Activated naive CD8-positive, alpha-beta T cell treated with anti-CD3 and anti-CD28 coated beads, Interleukin-2, amount 10 ng/mL, durations not matched to agents 7 days and 5 days (primary cell): ENCODE data around the gene NTN4. TPM values are rescaled to one million over a fixed set of nuclear protein-coding genes. Genes with fewer than 3 reads are reported as not detected.

Source experiments
- ATAC-seq: fragments of 150-1000 bp; cut with Tn5 transposase; one replicate; pipeline ENCODE4 v1.10.0; 2021; ENCODE audit warnings: low read depth, moderate library complexity
- POLR2A ChIA-PET: fragments of 350-600 bp; sonication (Branson Sonifier 250); formaldehyde crosslinking; loops from one replicate; lab custom pipeline; 2021; ENCODE audit warnings: antibody characterized with exemption; lab: Charles Lee
- DNase-seq: peaks from one replicate; pipeline ENCODE4 v3.0.0; 2021
- H3K27ac Mint-ChIP-seq: one replicate; pipeline ENCODE4 v1.8.0; 2022; ENCODE audit warnings: mild to moderate bottlenecking, mixed read lengths
- H3K27me3 Mint-ChIP-seq: one replicate; pipeline ENCODE4 v1.8.0; 2022; ENCODE audit warnings: mild to moderate bottlenecking, moderate library complexity, mixed read lengths
- H3K36me3 Mint-ChIP-seq: one replicate; pipeline ENCODE4 v1.8.0; 2021; ENCODE audit warnings: mild to moderate bottlenecking, mixed read lengths
- H3K4me1 Mint-ChIP-seq: one replicate; pipeline ENCODE4 v1.8.0; 2021; ENCODE audit warnings: mixed read lengths
- H3K4me3 Mint-ChIP-seq: one replicate; pipeline ENCODE4 v1.8.0; 2022; ENCODE audit warnings: mild to moderate bottlenecking, moderate library complexity, mixed read lengths
- H3K9me3 Mint-ChIP-seq: one replicate; pipeline ENCODE4 v1.8.0; 2021; ENCODE audit warnings: mixed read lengths
- total RNA-seq, 2 experiments: library from RNA; stranded (reverse); gene quantifications; one replicate each; pipeline ENCODE4 v1.2.3, GENCODE V29; 2021

NTN4 gene
- total RNA-seq, 2 experiments from 2014 or later, result 0.08 to 0.17 TPM

- H3K9me3 Mint-ChIP-seq, result no peaks in the 10 kb centered on the region
- H3K27ac Mint-ChIP-seq, result no peak overlapping the region
- no peaks in the 10 kb centered on the region for H3K36me3 Mint-ChIP-seq
- POLR2A ChIA-PET, result no interaction called here
- peaks cover 1% of the 10 kb centered on the region for H3K4me1 Mint-ChIP-seq
- H3K4me3 Mint-ChIP-seq, result no peak overlapping the region
- no peak for DNase-seq
- ATAC-seq, result no peak
- H3K27me3 Mint-ChIP-seq, result peaks cover 41% of the 10 kb centered on the region
These were observed 18.6 kb upstream of the NTN4 start for GRCh38 chr12:95809000-95809680.

GRCh38 chr12:95808146-95808545 lies 17.6 kb upstream of the NTN4 start:
- no peak overlapping the region for H3K4me3 Mint-ChIP-seq
- no peaks in the 10 kb centered on the region for H3K36me3 Mint-ChIP-seq
- DNase-seq, result no peak
- POLR2A ChIA-PET, result no interaction called here
- peaks cover 40% of the 10 kb centered on the region for H3K27me3 Mint-ChIP-seq
- H3K9me3 Mint-ChIP-seq, result no peaks in the 10 kb centered on the region
- no peak overlapping the region for H3K27ac Mint-ChIP-seq
- peaks cover 1% of the 10 kb centered on the region for H3K4me1 Mint-ChIP-seq
- ATAC-seq, result no peak

GRCh38 chr12:95805864-95806671 lies 15.5 kb upstream of the NTN4 start:
- DNase-seq (no peak), ATAC-seq (no peak)
- Mint-ChIP-seq H3K4me3 (no peak overlapping the region), H3K9me3 (no peaks in the 10 kb centered on the region), H3K36me3 (no peaks in the 10 kb centered on the region), H3K27me3 (peaks cover 28% of the 10 kb centered on the region), H3K4me1 (peaks cover 1% of the 10 kb centered on the region), H3K27ac (peak overlapping the region; percentile 60)
- POLR2A ChIA-PET, result no interaction called here

GRCh38 chr12:95804291-95804690 lies 13.7 kb upstream of the NTN4 start:
- no peak overlapping the region for H3K4me3 Mint-ChIP-seq
- POLR2A ChIA-PET, result no interaction called here
- no peak overlapping the region for H3K27ac Mint-ChIP-seq
- peaks cover 1% of the 10 kb centered on the region for H3K4me1 Mint-ChIP-seq
- H3K9me3 Mint-ChIP-seq, result no peaks in the 10 kb centered on the region
- H3K36me3 Mint-ChIP-seq, result no peaks in the 10 kb centered on the region
- ATAC-seq (no peak), DNase-seq (no peak)
- H3K27me3 Mint-ChIP-seq, result peaks cover 29% of the 10 kb centered on the region

- H3K36me3 Mint-ChIP-seq, result no peaks in the 10 kb centered on the region
- ATAC-seq, result no peak
- POLR2A ChIA-PET, result no interaction called here
- peaks cover 1% of the 10 kb centered on the region for H3K4me1 Mint-ChIP-seq
- no peak for DNase-seq
- no peaks in the 10 kb centered on the region for H3K9me3 Mint-ChIP-seq
- H3K27ac Mint-ChIP-seq, result no peak overlapping the region
- H3K27me3 Mint-ChIP-seq, result peaks cover 26% of the 10 kb centered on the region
- no peak overlapping the region for H3K4me3 Mint-ChIP-seq
These were observed 13.3 kb upstream of the NTN4 start for GRCh38 chr12:95803817-95804216.

- peaks cover 1% of the 10 kb centered on the region for H3K4me1 Mint-ChIP-seq
- H3K4me3 Mint-ChIP-seq, result no peak overlapping the region
- DNase-seq, result no peak
- no peak overlapping the region for H3K27ac Mint-ChIP-seq
- H3K27me3 Mint-ChIP-seq, result peaks cover 22% of the 10 kb centered on the region
- H3K9me3 Mint-ChIP-seq, result no peaks in the 10 kb centered on the region
- no peak for ATAC-seq
- H3K36me3 Mint-ChIP-seq, result no peaks in the 10 kb centered on the region
- POLR2A ChIA-PET, result no interaction called here
These were observed 12.1 kb upstream of the NTN4 start for GRCh38 chr12:95802482-95803270.

- POLR2A ChIA-PET, result no interaction called here
- Mint-ChIP-seq H3K9me3 (no peaks in the 10 kb centered on the region), H3K27me3 (peaks cover 51% of the 10 kb centered on the region), H3K27ac (no peak overlapping the region), H3K36me3 (no peaks in the 10 kb centered on the region), H3K4me3 (no peak overlapping the region), H3K4me1 (peaks cover 11% of the 10 kb centered on the region)
- no peak for ATAC-seq
- no peak for DNase-seq
These were observed 6.4 kb upstream of the NTN4 start for GRCh38 chr12:95796982-95797289.

GRCh38 chr12:95796225-95796981 lies 5.8 kb upstream of the NTN4 start:
- Mint-ChIP-seq H3K36me3 (no peaks in the 10 kb centered on the region), H3K27ac (no peak overlapping the region), H3K9me3 (no peaks in the 10 kb centered on the region), H3K4me3 (no peak overlapping the region), H3K27me3 (peaks cover 56% of the 10 kb centered on the region), H3K4me1 (peaks cover 12% of the 10 kb centered on the region)
- no peak for DNase-seq
- ATAC-seq, result no peak
- POLR2A ChIA-PET, result no interaction called here

GRCh38 chr12:95790917-95791849 lies 619 bp upstream of the NTN4 start:
- no peak overlapping the region for H3K27ac Mint-ChIP-seq
- DNase-seq (peak; percentile 41), ATAC-seq (peak; percentile 54)
- no peaks in the 10 kb centered on the region for H3K9me3 Mint-ChIP-seq
- POLR2A ChIA-PET, result no interaction called here
- H3K27me3 Mint-ChIP-seq, result peaks cover 85% of the 10 kb centered on the region
- H3K4me3 Mint-ChIP-seq, result peak overlapping the region; percentile 77
- peaks cover 12% of the 10 kb centered on the region for H3K4me1 Mint-ChIP-seq
- H3K36me3 Mint-ChIP-seq, result no peaks in the 10 kb centered on the region

- Mint-ChIP-seq H3K9me3 (no peaks in the 10 kb centered on the region), H3K4me1 (peaks cover 8% of the 10 kb centered on the region), H3K4me3 (peak overlapping the region; percentile 44), H3K36me3 (no peaks in the 10 kb centered on the region), H3K27ac (no peak overlapping the region), H3K27me3 (peaks cover 71% of the 10 kb centered on the region)
- peak; percentile 32 for DNase-seq
- POLR2A ChIA-PET, result interaction anchor here (0.6 kb wide), 1 partner anchor 1190 kb away, joined by 7 read pairs; no protein-coding TSS in a partner anchor
- ATAC-seq, result no peak
These were observed 1.2 kb downstream of the NTN4 start for GRCh38 chr12:95789126-95790032.

- Mint-ChIP-seq H3K4me3 (no peak overlapping the region), H3K9me3 (no peaks in the 10 kb centered on the region), H3K27me3 (peaks cover 70% of the 10 kb centered on the region), H3K27ac (no peak overlapping the region), H3K36me3 (no peaks in the 10 kb centered on the region), H3K4me1 (peaks cover 8% of the 10 kb centered on the region)
- POLR2A ChIA-PET, result no interaction called here
- DNase-seq (no peak), ATAC-seq (no peak)
These were observed 1.9 kb downstream of the NTN4 start for GRCh38 chr12:95788637-95789036.
